H1 (cell line): ENCODE results near the gene CDC26. TPM values are rescaled to one million over a fixed set of nuclear protein-coding genes. Genes with fewer than 3 reads are reported as not detected.

Source experiments
- CBX5 ChIP-seq: fragments of 300-800, 300-1000 bp; sonication (generic); IDR thresholded peaks from 2 replicates; pipeline ENCODE4 v1.7.1; 2016; ENCODE audit warnings: antibody characterized with exemption, low read length, low read depth
- CEBPB ChIP-seq: IDR thresholded peaks from 2 replicates; pipeline ENCODE4 v1.6.1; 2012; ENCODE audit warnings: low read depth, low read length
- GTF2F1 ChIP-seq: IDR thresholded peaks from 2 replicates; pipeline ENCODE4 v1.6.1; 2012; ENCODE audit warnings: low read depth, low read length, improper control_type of control experiment, borderline replicate concordance
- MAX ChIP-seq: IDR thresholded peaks from 2 replicates; pipeline ENCODE4 v1.6.1; 2012; ENCODE audit warnings: inconsistent platforms
- SP4 ChIP-seq: IDR thresholded peaks from 2 replicates; pipeline ENCODE4 v1.6.1; 2012; ENCODE audit warnings: low read length, inconsistent platforms
- USF2 ChIP-seq: IDR thresholded peaks from 2 replicates; pipeline ENCODE4 v1.6.1; 2011; ENCODE audit warnings: low read length, improper control_type of control experiment
- polyA plus RNA-seq, 7 experiments: library from polyadenylated mRNA; depleted of rRNA in 3 of 7; stranded (reverse) in 5 of 7; unstranded in 2 of 7; fragments of >200 nt in 5 of 7; fragments of 200-250 nt in 2 of 7; gene quantifications; 1 replicate in 5 of 7; 2 replicates in 1 of 7; 4 replicates in 1 of 7; pipeline versions ENCODE4 v1.2.1 to v1.2.3, GENCODE V29; 2011 to 2013; ENCODE audit warnings: missing spikeins in 2 of 7, mixed read lengths in 2 of 7
- total RNA-seq: library from RNA; stranded (reverse); fragmentation: NEBNext Ultra II Directional; extraction: Animal tissue kit (Norgen Biotek cat#: 25700); gene quantifications from 2 replicates; pipeline ENCODE4 v1.2.1, GENCODE V29; 2021

Gene CDC26
- total and polyA plus RNA-seq, 2 of the 8 experiments (the other 6 are each of a cell fraction or from before 2014, with no cell fraction given), result 31.5 to 41.9 TPM

- no peak for TF ChIP-seq USF2
- TF ChIP-seq CBX5, result no peak
- TF ChIP-seq MAX, result no peak
- TF ChIP-seq SP4, result no peak
- no peak for TF ChIP-seq CEBPB
- no peak for TF ChIP-seq GTF2F1
Observed at GRCh38 chr9:113313261-113313660, 37.9 kb upstream of the CDC26 start (continued).
